A549 (cell line): ENCODE data around the gene WHRN. TPM values are rescaled to one million over a fixed set of nuclear protein-coding genes. Genes with fewer than 3 reads are reported as not detected.
A peak's percentile ranks its signal among the peaks of the same experiment; 100 is the strongest.

Source experiments
- ATAC-seq, 2 experiments: fragments of 200-7000 bp in 1 of 2; fragments of >200 bp in 1 of 2; cut with Nextera tagmentation in 1 of 2; cut with Tn5 transposase in 1 of 2; 3 replicates each; pipeline versions ENCODE4 v1.8.0 to v1.9.1; 2018 to 2020; ENCODE audit warnings: mild to moderate bottlenecking in 1 of 2, moderate library complexity in 1 of 2
- CTCF ChIA-PET: fragments of 300-600 bp; sonication (Branson Sonifier 250); formaldehyde crosslinking; extraction: SDS; loops from one replicate; lab custom pipeline; 2021; ENCODE audit warnings: antibody characterized with exemption, inconsistent platforms; lab: Yijun Ruan, JAX
- POLR2A ChIA-PET: fragments of 350-600 bp; formaldehyde crosslinking; extraction: SDS; loops from one replicate; lab custom pipeline; 2021; ENCODE audit warnings: antibody characterized with exemption, inconsistent platforms; lab: Yijun Ruan, JAX
- DNase-seq, 2 experiments: peaks; one replicate each; pipeline versions ENCODE4 v3.0.0 to v3.0.0-alpha.2; 2011 to 2016; ENCODE audit warnings: low read depth in 1 of 2, low spot score in 1 of 2
- FAIRE-seq: peaks from 2 replicates; lab custom pipeline; 2011; peaks lifted over from hg19 to GRCh38; lab: Jason Lieb, UNC
- H3K27ac ChIP-seq, 2 experiments: fragments of >200 bp; sonication (Bioruptor Twin); formaldehyde crosslinking; 3 replicates each; pipeline ENCODE4 v1.5.1; 2016 to 2017
- H3K4me1 ChIP-seq: fragments of >200 bp; sonication (Bioruptor Twin); formaldehyde crosslinking; 3 replicates; pipeline ENCODE4 v1.6.1; 2016
- H3K4me2 ChIP-seq: fragments of >200 bp; sonication (Bioruptor Twin); formaldehyde crosslinking; 3 replicates; pipeline ENCODE4 v1.6.1; 2016
- H3K4me3 ChIP-seq: fragments of >200 bp; sonication (Bioruptor Twin); formaldehyde crosslinking; 3 replicates; pipeline ENCODE4 v1.5.1; 2016
- H3K9me3 ChIP-seq: fragments of >200 bp; sonication (Bioruptor Twin); formaldehyde crosslinking; 3 replicates; pipeline ENCODE4 v1.6.1; 2016
- CBX2 ChIP-seq: fragments of 200-600 bp; sonication (generic); IDR thresholded peaks from 2 replicates; pipeline ENCODE4 v1.6.1; 2016; ENCODE audit warnings: low read depth, mild to moderate bottlenecking, borderline replicate concordance
- CBX8 ChIP-seq: fragments of 200-600 bp; sonication (generic); IDR thresholded peaks from 2 replicates; pipeline ENCODE4 v1.6.1; 2016
- CHD2 ChIP-seq: fragments of 150-350 bp; IDR thresholded peaks from 2 replicates; pipeline ENCODE4 v1.6.1; 2014; ENCODE audit warnings: low read length; ENCODE audit not compliant: partially characterized antibody
- ESRRA ChIP-seq: fragments of 150-350 bp; IDR thresholded peaks from 2 replicates; pipeline ENCODE4 v1.6.1; 2014; ENCODE audit warnings: mild to moderate bottlenecking, low read length, borderline replicate concordance
- HOXB13 ChIP-seq: fragments of 250-450 bp; sonication (Bioruptor Pico); IDR thresholded peaks from 2 replicates; pipeline ENCODE4 v1.5.0; 2020; ENCODE audit warnings: low read depth, mild to moderate bottlenecking, moderate library complexity
- JUN ChIP-seq, 2 experiments: fragments of >200 bp; sonication (Bioruptor Twin); formaldehyde crosslinking; IDR thresholded peaks; 2 replicates in 1 of 2; 3 replicates in 1 of 2; pipeline ENCODE4 v1.6.1; 2016 to 2017
- JUNB ChIP-seq: fragments of >200 bp; sonication (Bioruptor Twin); formaldehyde crosslinking; IDR thresholded peaks from 2 replicates; pipeline ENCODE4 v1.6.1; 2016
- MYC ChIP-seq: IDR thresholded peaks from 2 replicates; pipeline ENCODE4 v1.6.1; 2012; ENCODE audit warnings: mild to moderate bottlenecking, inconsistent platforms, low read length, improper control_type of control experiment, borderline replicate concordance
- NPAS2 ChIP-seq: fragments of 250-450 bp; sonication (Bioruptor Pico); IDR thresholded peaks from 2 replicates; pipeline ENCODE4 v1.8.0; 2022; ENCODE audit warnings: mild to moderate bottlenecking, moderate library complexity, borderline replicate concordance
- POLR2A ChIP-seq: IDR thresholded peaks from 2 replicates; pipeline ENCODE4 v1.6.1; 2012; ENCODE audit warnings: mild to moderate bottlenecking, low read length
- POLR2AphosphoS2 ChIP-seq: conservative IDR thresholded peaks from 2 replicates; pipeline ENCODE4 v1.6.1; 2012; ENCODE audit warnings: low read length, improper control_type of control experiment, inconsistent platforms
- RCOR1 ChIP-seq: fragments of 150-350 bp; IDR thresholded peaks from 2 replicates; pipeline ENCODE4 v1.6.1; 2014; ENCODE audit warnings: antibody characterized with exemption, low read length, low read depth
- SMC3 ChIP-seq: fragments of >200 bp; sonication (Bioruptor Twin); formaldehyde crosslinking; IDR thresholded peaks from 3 replicates; pipeline ENCODE4 v1.6.1; 2018; ENCODE audit warnings: inconsistent platforms
- TFCP2L1 ChIP-seq: fragments of 250-450 bp; sonication (Bioruptor Pico); IDR thresholded peaks from 2 replicates; pipeline ENCODE4 v1.5.0; 2021; ENCODE audit warnings: mild to moderate bottlenecking
- ZFP36 ChIP-seq: fragments of 450-650 bp; IDR thresholded peaks from 2 replicates; pipeline ENCODE4 v1.6.1; 2014; ENCODE audit warnings: borderline replicate concordance; ENCODE audit not compliant: partially characterized antibody
- ZSCAN20 ChIP-seq: fragments of 250-450 bp; sonication (Bioruptor Pico); IDR thresholded peaks from 2 replicates; pipeline ENCODE4 v1.8.0; 2022; ENCODE audit warnings: mild to moderate bottlenecking, moderate library complexity
- WGBS: methylation state at CpG from one replicate; pipeline ENCODE4 v1.1.6; 2017; ENCODE audit errors: missing lambda C conversion rate; 5-methylcytosine and 5-hydroxymethylcytosine counted together
- polyA plus RNA-seq, 4 experiments: library from polyadenylated mRNA; depleted of rRNA in 3 of 4; stranded (reverse); fragments of >200 nt; fragmentation: RNase III in 1 of 4; extraction: RNeasy Plus Mini Kit Qiagen cat#74134 plus additional on column Dnase treatment in 1 of 4; gene quantifications; 2 replicates in 3 of 4; 3 replicates in 1 of 4; pipeline ENCODE4 v1.2.3, GENCODE V29; 2011 to 2017
- TF ChIP-seq, protein P1 (sequence below): IDR thresholded peaks from 2 replicates; pipeline ENCODE4 v1.6.1; 2012; ENCODE audit warnings: low read depth, borderline replicate concordance
- TF ChIP-seq, protein P2 (sequence below): fragments of >200 bp; sonication (Bioruptor Twin); formaldehyde crosslinking; IDR thresholded peaks from 3 replicates; pipeline ENCODE4 v1.6.1; 2016
- TF ChIP-seq, protein P3 (sequence below): IDR thresholded peaks from 2 replicates; pipeline ENCODE4 v1.6.1; 2012
- TF ChIP-seq, protein P4 (sequence below): fragments of 250-450 bp; sonication (Bioruptor Pico); IDR thresholded peaks from 2 replicates; pipeline ENCODE4 v1.5.0; 2020; ENCODE audit warnings: low read depth, mild to moderate bottlenecking, moderate library complexity
- TF ChIP-seq, protein P5 (sequence below): fragments of >200 bp; sonication (Bioruptor Twin); formaldehyde crosslinking; IDR thresholded peaks from 2 replicates; pipeline ENCODE4 v1.6.1; 2016
- TF ChIP-seq, protein P6 (sequence below): fragments of 150-350 bp; IDR thresholded peaks from 2 replicates; pipeline ENCODE4 v1.6.1; 2014; ENCODE audit warnings: low read depth, mild to moderate bottlenecking, low read length

The WHRN gene
- polyA plus RNA-seq, 2 of the 4 experiments (the other 2 are of a cell fraction): 1.2 to 3.2 TPM

DNA sequence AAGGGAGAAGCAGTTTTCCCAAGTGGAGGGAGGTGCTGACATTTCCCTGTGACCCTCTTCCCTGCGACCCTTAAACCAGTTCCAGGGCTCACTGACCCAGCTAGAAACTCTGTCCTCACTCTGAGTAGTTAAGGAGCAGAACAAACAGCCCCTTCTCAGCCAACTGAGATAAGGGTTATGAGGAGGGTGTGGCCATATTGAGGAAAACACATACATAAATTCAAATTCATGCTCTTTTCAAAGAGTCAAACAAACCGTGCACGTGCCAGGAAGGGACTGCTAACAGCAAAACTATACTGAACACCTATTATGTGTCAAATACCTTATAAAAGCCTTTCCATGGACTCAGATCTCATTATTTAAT lies 112.5 kb downstream of the WHRN start:
- Histone ChIP-seq H3K4me1 (peaks cover 15% of the 10 kb centered on the region; the same call in 2 of the 3 replicates), H3K4me2 (no peak overlapping the region), H3K9me3 (no peaks in the 10 kb centered on the region), H3K27ac (no peak overlapping the region)
- no peak for DNase-seq
- 72% methylated on average over 3 of the region's 3 CpGs for WGBS
- ChIA-PET CTCF (interaction anchor here (1.2 to 2.7 kb wide), 4 partner anchors 13 to 53 kb away, joined by 6 to 12 read pairs (median 10); no protein-coding TSS in a partner anchor), POLR2A (interaction anchor here (0.7 kb wide), 1 partner anchor 724 kb away, joined by 3 read pairs; no protein-coding TSS in a partner anchor)
- no peak for FAIRE-seq
- 0 out of 6 replicates have a peak, but pooled peaks of 1 of the 2 experiments have one; percentile 19 for ATAC-seq
- no peak for TF ChIP-seq POLR2A
- no peak for TF ChIP-seq ZSCAN20 (CRISPR knock-in tag)
- TF ChIP-seq, all 56 proteins: peak for 0
- H3K4me3 ChIP-seq: no peak overlapping the region

DNA sequence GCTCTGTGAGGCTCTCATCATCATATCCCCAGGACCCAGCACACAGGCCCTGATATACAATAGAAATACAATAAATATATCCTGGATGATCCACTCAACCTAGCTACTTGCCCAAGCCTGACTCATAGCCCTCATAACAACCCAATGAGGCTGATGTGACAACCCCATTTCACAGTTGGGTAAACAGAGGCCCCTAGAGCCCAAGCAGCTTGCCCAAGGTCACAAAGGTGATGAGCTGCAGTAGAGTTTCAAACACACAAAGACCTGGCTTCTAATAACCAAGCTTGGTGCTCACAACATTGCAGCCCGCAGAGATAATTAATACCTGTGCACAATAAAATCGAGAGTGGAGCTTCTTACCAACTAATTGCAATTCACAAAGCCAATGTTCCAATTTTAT lies 114.3 kb downstream of the WHRN start:
- Histone ChIP-seq H3K9me3 (no peaks in the 10 kb centered on the region), H3K4me1 (peaks cover 6% of the 10 kb centered on the region; the same call in 2 of the 3 replicates), H3K4me3 (no peak overlapping the region), H3K27ac (no peak overlapping the region), H3K4me2 (no peak overlapping the region)
- DNase-seq (no peak), FAIRE-seq (no peak), ATAC-seq (no peak)
- CTCF ChIA-PET: interaction anchor here (0.7 to 2.6 kb wide), 7 partner anchors 11 to 66 kb away, joined by 3 to 20 read pairs (median 3); no protein-coding TSS in a partner anchor
- WGBS: 79% methylated on average over 2 of the region's 2 CpGs
- POLR2A ChIA-PET: no interaction called here
- no peak for TF ChIP-seq ZFP36
- no peak for TF ChIP-seq NPAS2 (CRISPR knock-in tag)
- TF ChIP-seq, protein P1, sequence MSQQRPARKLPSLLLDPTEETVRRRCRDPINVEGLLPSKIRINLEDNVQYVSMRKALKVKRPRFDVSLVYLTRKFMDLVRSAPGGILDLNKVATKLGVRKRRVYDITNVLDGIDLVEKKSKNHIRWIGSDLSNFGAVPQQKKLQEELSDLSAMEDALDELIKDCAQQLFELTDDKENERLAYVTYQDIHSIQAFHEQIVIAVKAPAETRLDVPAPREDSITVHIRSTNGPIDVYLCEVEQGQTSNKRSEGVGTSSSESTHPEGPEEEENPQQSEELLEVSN: no peak
- TF ChIP-seq, protein P2, sequence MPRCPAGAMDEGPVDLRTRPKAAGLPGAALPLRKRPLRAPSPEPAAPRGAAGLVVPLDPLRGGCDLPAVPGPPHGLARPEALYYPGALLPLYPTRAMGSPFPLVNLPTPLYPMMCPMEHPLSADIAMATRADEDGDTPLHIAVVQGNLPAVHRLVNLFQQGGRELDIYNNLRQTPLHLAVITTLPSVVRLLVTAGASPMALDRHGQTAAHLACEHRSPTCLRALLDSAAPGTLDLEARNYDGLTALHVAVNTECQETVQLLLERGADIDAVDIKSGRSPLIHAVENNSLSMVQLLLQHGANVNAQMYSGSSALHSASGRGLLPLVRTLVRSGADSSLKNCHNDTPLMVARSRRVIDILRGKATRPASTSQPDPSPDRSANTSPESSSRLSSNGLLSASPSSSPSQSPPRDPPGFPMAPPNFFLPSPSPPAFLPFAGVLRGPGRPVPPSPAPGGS: no peak
- TF ChIP-seq CBX2: no peak
- TF ChIP-seq, protein P3, sequence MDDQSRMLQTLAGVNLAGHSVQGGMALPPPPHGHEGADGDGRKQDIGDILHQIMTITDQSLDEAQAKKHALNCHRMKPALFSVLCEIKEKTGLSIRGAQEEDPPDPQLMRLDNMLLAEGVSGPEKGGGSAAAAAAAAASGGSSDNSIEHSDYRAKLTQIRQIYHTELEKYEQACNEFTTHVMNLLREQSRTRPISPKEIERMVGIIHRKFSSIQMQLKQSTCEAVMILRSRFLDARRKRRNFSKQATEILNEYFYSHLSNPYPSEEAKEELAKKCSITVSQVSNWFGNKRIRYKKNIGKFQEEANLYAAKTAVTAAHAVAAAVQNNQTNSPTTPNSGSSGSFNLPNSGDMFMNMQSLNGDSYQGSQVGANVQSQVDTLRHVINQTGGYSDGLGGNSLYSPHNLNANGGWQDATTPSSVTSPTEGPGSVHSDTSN: no peak
- TF ChIP-seq, protein P4, sequence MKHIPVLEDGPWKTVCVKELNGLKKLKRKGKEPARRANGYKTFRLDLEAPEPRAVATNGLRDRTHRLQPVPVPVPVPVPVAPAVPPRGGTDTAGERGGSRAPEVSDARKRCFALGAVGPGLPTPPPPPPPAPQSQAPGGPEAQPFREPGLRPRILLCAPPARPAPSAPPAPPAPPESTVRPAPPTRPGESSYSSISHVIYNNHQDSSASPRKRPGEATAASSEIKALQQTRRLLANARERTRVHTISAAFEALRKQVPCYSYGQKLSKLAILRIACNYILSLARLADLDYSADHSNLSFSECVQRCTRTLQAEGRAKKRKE (CRISPR knock-in tag): no peak
- TF ChIP-seq CBX8: no peak
- TF ChIP-seq JUNB: no peak
- no peak for TF ChIP-seq HOXB13 (CRISPR knock-in tag)
- TF ChIP-seq SMC3: no peak
- no peak for TF ChIP-seq CHD2
- TF ChIP-seq JUN (IDR thresholded peaks at IDR 0.05): no peak
- TF ChIP-seq, protein P5, sequence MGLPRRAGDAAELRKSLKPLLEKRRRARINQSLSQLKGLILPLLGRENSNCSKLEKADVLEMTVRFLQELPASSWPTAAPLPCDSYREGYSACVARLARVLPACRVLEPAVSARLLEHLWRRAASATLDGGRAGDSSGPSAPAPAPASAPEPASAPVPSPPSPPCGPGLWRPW: no peak
- TF ChIP-seq POLR2AphosphoS2: no peak
- TF ChIP-seq ESRRA: no peak
- no peak for TF ChIP-seq TFCP2L1 (CRISPR knock-in tag)
- no peak for TF ChIP-seq RCOR1
- TF ChIP-seq, protein P6, sequence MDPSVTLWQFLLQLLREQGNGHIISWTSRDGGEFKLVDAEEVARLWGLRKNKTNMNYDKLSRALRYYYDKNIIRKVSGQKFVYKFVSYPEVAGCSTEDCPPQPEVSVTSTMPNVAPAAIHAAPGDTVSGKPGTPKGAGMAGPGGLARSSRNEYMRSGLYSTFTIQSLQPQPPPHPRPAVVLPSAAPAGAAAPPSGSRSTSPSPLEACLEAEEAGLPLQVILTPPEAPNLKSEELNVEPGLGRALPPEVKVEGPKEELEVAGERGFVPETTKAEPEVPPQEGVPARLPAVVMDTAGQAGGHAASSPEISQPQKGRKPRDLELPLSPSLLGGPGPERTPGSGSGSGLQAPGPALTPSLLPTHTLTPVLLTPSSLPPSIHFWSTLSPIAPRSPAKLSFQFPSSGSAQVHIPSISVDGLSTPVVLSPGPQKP: no peak
- TF ChIP-seq MYC: no peak
